ENCODE data around the gene LARGE1. TPM values are rescaled to one million over a fixed set of nuclear protein-coding genes. Genes with fewer than 3 reads are reported as not detected.

Gene LARGE1
- total RNA-seq, 1 donor from 2014 or later: 81.2 TPM

DNA sequence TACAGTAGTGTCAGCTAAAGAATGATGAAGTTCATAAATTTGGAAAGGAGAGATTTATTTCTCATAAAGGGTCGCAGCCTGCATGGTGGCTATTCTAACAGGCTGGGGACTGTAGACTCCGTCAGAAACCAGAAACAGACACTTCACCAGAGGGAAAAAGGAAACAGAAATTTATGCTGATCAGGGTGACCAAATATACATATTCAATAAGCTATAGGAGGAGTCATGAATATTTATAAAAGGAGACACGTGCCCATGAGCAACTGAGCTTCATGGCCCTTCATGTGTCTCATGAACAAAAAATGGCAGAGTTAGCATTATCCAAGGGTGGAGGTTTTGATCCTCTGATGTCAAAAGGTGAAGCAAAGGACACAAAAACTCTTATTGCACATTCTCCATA, 392.1 kb downstream of the LARGE1 start:
- Mint-ChIP-seq H3K9me3 (ENCODE audit: unreplicated experiment) (peaks cover 4% of the 10 kb centered on the region), H3K27ac (ENCODE audit: unreplicated experiment) (no peak overlapping the region), H3K4me1 (ENCODE audit: low read depth, unreplicated experiment) (peaks cover 6% of the 10 kb centered on the region), H3K36me3 (ENCODE audit: unreplicated experiment) (peaks cover 2% of the 10 kb centered on the region), H3K4me3 (ENCODE audit: unreplicated experiment) (no peak overlapping the region), H3K27me3 (ENCODE audit: unreplicated experiment) (no peaks in the 10 kb centered on the region)
- DNase-seq: no peak
- TF ChIP-seq, protein P1, sequence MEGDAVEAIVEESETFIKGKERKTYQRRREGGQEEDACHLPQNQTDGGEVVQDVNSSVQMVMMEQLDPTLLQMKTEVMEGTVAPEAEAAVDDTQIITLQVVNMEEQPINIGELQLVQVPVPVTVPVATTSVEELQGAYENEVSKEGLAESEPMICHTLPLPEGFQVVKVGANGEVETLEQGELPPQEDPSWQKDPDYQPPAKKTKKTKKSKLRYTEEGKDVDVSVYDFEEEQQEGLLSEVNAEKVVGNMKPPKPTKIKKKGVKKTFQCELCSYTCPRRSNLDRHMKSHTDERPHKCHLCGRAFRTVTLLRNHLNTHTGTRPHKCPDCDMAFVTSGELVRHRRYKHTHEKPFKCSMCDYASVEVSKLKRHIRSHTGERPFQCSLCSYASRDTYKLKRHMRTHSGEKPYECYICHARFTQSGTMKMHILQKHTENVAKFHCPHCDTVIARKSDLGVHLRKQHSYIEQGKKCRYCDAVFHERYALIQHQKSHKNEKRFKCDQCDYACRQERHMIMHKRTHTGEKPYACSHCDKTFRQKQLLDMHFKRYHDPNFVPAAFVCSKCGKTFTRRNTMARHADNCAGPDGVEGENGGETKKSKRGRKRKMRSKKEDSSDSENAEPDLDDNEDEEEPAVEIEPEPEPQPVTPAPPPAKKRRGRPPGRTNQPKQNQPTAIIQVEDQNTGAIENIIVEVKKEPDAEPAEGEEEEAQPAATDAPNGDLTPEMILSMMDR (IDR thresholded peaks at IDR 0.05; ENCODE audit: partially characterized antibody, unreplicated experiment): no peak

DNA sequence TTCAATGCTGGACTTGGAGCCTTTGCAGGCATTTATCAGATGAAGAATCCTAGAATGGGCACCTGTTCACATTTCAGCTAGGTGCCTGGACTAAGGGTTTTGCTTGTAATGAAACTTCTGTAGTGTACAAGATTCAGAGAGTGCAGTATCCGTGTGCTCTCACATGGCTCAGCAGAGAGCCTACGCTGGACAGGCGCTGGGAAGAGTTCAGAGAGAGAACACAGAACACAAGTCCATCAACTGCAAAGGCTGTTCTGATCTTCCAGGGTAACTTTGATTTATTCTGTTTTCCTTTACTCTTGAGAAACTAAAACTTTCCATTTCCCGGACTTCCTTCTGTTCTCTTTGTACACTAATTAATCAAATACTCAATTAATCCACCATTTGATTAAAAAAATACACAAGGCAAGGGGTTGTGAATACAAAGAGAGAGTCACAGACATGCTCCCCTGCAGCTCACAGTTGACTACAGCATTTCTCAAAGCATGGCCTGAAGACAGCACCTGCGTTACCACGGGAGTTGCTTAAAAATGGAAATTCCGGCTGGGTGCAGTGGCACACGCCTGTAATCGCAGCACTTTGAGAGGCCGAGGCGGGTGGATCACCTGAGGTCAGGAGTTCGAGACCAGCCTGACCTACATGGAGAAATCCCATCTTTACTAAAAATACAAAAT, 393.7 kb downstream of the LARGE1 start:
- no peak for DNase-seq
- Mint-ChIP-seq H3K4me1 (ENCODE audit: low read depth, unreplicated experiment) (peaks cover 6% of the 10 kb centered on the region), H3K9me3 (ENCODE audit: unreplicated experiment) (peaks cover 2% of the 10 kb centered on the region), H3K36me3 (ENCODE audit: unreplicated experiment) (peaks cover 4% of the 10 kb centered on the region), H3K4me3 (ENCODE audit: unreplicated experiment) (no peak overlapping the region), H3K27ac (ENCODE audit: unreplicated experiment) (no peak overlapping the region), H3K27me3 (ENCODE audit: unreplicated experiment) (no peaks in the 10 kb centered on the region)
- TF ChIP-seq, protein P1 (IDR thresholded peaks at IDR 0.05; ENCODE audit: partially characterized antibody, unreplicated experiment): no peak

DNA sequence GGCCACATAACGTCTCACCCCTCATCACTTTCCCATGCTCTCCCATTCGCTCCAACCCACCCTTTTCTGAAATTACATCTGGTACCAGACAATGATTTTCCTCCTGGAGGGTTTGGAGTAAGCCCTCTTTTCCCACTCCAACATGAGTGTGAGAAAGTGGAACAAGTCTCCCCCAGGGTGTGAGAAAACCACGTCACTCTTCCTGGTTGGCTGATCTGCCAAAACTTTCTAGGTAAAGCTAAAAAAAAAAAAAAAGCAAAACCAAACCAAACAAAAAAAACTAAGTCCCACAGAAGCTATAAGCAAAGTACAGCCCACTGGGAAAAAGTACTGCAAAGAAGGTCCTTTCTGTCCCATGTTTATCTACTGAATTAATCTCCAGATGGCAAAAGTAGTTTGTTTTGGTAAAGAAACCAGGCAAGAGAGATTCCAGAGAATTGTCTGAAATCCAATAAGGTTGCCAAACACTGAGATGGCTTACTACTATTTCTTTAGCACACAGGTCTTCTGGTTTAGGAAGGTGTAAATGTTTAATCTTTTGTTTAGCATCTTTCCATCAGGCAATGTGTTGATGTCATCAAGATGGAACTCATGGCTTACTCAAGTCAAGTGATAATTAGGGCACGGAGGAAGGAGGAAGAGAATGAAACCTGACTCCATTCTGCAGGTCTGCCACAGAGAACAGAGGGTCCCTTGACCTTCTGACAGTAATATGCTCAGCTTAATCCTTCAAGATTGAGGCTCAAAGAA, 395.6 kb downstream of the LARGE1 start:
- H3K4me1 Mint-ChIP-seq (ENCODE audit: low read depth, unreplicated experiment): peaks cover 6% of the 10 kb centered on the region
- TF ChIP-seq, protein P1 (IDR thresholded peaks at IDR 0.05; ENCODE audit: partially characterized antibody, unreplicated experiment): no peak
- peaks cover 5% of the 10 kb centered on the region for H3K9me3 Mint-ChIP-seq (ENCODE audit: unreplicated experiment)
- H3K27ac Mint-ChIP-seq (ENCODE audit: unreplicated experiment): no peak overlapping the region
- H3K36me3 Mint-ChIP-seq (ENCODE audit: unreplicated experiment): peaks cover 4% of the 10 kb centered on the region
- no peaks in the 10 kb centered on the region for H3K27me3 Mint-ChIP-seq (ENCODE audit: unreplicated experiment)
- no peak for DNase-seq
- no peak overlapping the region for H3K4me3 Mint-ChIP-seq (ENCODE audit: unreplicated experiment)

DNA sequence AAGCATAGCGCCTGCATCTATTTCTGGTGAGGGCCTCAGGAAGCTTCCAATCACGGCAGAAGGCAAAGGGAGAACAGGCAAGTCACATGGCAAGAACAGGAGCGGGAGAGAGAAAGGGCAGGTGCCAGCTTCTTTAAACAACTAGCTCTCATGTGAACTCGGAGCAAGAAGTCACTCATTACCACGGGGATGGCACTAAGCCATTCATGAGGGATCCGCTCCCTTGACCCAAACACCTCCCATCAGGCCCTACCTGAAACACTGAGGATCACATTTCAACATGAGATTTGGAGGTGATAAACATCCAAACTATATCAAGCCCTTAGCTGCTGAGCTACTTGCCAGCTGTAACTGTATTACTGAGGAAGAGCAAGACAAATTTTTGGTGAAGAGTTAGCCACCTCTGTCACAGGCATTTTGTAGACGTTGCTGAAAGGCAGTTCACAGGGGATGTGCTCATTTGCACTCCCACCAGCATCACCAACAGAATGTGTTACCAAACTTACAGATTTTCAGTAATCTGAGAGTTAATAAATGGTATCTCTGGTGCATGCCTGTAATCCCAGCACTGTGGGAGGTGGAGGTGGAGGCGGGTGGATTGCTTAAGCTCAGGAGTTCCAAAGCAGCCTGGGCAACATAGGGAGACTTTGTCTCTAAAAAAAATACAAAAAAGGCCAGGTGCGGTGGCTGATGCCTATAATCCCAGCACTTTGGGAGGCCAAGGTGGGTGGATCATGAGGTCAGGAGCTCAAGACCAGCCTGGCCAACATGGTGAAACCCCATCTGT, 398.2 kb downstream of the LARGE1 start:
- Mint-ChIP-seq H3K4me3 (ENCODE audit: unreplicated experiment) (no peak overlapping the region), H3K4me1 (ENCODE audit: low read depth, unreplicated experiment) (peaks cover 16% of the 10 kb centered on the region), H3K27ac (ENCODE audit: unreplicated experiment) (no peak overlapping the region), H3K9me3 (ENCODE audit: unreplicated experiment) (peaks cover 5% of the 10 kb centered on the region), H3K27me3 (ENCODE audit: unreplicated experiment) (peaks cover 2% of the 10 kb centered on the region), H3K36me3 (ENCODE audit: unreplicated experiment) (peaks cover 4% of the 10 kb centered on the region)
- DNase-seq: no peak
- TF ChIP-seq, protein P1 (IDR thresholded peaks at IDR 0.05; ENCODE audit: partially characterized antibody, unreplicated experiment): no peak

Measured in glutamatergic neuron (in vitro differentiated cells).